Measurements from ENCODE around the gene FAM180B. TPM values are rescaled to one million over a fixed set of nuclear protein-coding genes. Genes with fewer than 3 reads are reported as not detected.

Gene FAM180B
- total and polyA plus RNA-seq, 4 donors, result not detected

DNA sequence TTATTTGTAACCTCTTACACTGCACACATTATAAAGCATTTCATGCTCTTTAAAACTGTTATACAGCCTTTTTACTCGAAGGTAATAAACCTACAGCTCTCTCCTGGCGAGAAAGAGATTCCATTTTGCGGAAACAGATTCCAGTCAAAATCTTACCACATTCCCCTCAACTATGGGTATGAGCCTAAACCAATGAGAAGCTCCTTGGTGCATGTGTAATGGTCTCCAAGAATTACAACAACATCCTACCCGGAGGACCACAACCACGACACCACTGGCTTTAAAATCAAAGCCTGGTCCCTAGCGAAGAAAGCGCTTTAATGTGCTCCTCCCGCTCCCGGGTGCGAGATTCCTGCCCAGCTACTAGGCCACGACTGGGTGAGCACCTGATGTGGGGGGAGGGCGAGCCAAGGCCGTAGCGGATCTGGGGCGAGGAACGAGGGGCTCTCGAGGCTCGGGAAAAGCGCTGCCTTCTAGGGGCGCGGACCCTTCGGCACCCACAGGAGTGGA lies 34.4 kb upstream of the FAM180B start:
- peak overlapping the region; percentile 93 to 96 for H3K27ac ChIP-seq (ENCODE audit: low read depth in 1 of 2, low read length in 2 of 2)
- H3K9ac ChIP-seq (ENCODE audit: low read depth in 1 of 2, low read length in 2 of 2), result peak overlapping the region; percentile 93 to 96
- H3K9me3 ChIP-seq (ENCODE audit: control insufficient read depth in 4 of 4, low read length in 3 of 4), result no peaks in the 10 kb centered on the region
- H3K4me3 ChIP-seq (ENCODE audit: low read depth in 1 of 3, low read length in 3 of 3), result peak overlapping the region; percentile 84 to 96 (median 85)
- no peak for DNase-seq (ENCODE audit: low spot score)
- H3K36me3 ChIP-seq (ENCODE audit: control insufficient read depth in 4 of 4, insufficient read depth in 3 of 4, low read depth in 1 of 4, low read length in 3 of 4), result no peaks in the 10 kb centered on the region
- H3K27me3 ChIP-seq (ENCODE audit: control insufficient read depth in 4 of 4, insufficient read depth in 4 of 4, low read length in 3 of 4), result no peaks in the 10 kb centered on the region
- peaks cover 16 to 32% (median 27%) of the 10 kb centered on the region in 4 donors for H3K4me1 ChIP-seq (ENCODE audit: control insufficient read depth in 4 of 4, insufficient read depth in 4 of 4, low read length in 3 of 4)
- TF ChIP-seq NR2F2 (IDR thresholded peaks at IDR 0.05) (no peak), HNF4G (IDR thresholded peaks at IDR 0.05) (no peak), GABPA (IDR thresholded peaks at IDR 0.05 in 1 of 2, conservative IDR thresholded peaks at IDR 0.05 in 1 of 2) (no peak), RAD21 (IDR thresholded peaks at IDR 0.05) (no peak), FOXA2 (IDR thresholded peaks at IDR 0.05) (no peak), YY1 (IDR thresholded peaks at IDR 0.05) (peak; percentile 10), SP1 (IDR thresholded peaks at IDR 0.05) (no peak), EGR1 (IDR thresholded peaks at IDR 0.05; ENCODE audit: low read depth in 2 of 2) (no peak)
- TF ChIP-seq, protein P1, sequence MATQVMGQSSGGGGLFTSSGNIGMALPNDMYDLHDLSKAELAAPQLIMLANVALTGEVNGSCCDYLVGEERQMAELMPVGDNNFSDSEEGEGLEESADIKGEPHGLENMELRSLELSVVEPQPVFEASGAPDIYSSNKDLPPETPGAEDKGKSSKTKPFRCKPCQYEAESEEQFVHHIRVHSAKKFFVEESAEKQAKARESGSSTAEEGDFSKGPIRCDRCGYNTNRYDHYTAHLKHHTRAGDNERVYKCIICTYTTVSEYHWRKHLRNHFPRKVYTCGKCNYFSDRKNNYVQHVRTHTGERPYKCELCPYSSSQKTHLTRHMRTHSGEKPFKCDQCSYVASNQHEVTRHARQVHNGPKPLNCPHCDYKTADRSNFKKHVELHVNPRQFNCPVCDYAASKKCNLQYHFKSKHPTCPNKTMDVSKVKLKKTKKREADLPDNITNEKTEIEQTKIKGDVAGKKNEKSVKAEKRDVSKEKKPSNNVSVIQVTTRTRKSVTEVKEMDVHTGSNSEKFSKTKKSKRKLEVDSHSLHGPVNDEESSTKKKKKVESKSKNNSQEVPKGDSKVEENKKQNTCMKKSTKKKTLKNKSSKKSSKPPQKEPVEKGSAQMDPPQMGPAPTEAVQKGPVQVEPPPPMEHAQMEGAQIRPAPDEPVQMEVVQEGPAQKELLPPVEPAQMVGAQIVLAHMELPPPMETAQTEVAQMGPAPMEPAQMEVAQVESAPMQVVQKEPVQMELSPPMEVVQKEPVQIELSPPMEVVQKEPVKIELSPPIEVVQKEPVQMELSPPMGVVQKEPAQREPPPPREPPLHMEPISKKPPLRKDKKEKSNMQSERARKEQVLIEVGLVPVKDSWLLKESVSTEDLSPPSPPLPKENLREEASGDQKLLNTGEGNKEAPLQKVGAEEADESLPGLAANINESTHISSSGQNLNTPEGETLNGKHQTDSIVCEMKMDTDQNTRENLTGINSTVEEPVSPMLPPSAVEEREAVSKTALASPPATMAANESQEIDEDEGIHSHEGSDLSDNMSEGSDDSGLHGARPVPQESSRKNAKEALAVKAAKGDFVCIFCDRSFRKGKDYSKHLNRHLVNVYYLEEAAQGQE (IDR thresholded peaks at IDR 0.05), result peak; percentile 25
- TF ChIP-seq, protein P2, sequence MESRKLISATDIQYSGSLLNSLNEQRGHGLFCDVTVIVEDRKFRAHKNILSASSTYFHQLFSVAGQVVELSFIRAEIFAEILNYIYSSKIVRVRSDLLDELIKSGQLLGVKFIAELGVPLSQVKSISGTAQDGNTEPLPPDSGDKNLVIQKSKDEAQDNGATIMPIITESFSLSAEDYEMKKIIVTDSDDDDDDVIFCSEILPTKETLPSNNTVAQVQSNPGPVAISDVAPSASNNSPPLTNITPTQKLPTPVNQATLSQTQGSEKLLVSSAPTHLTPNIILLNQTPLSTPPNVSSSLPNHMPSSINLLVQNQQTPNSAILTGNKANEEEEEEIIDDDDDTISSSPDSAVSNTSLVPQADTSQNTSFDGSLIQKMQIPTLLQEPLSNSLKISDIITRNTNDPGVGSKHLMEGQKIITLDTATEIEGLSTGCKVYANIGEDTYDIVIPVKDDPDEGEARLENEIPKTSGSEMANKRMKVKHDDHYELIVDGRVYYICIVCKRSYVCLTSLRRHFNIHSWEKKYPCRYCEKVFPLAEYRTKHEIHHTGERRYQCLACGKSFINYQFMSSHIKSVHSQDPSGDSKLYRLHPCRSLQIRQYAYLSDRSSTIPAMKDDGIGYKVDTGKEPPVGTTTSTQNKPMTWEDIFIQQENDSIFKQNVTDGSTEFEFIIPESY (IDR thresholded peaks at IDR 0.05), result no peak
- WGBS, result 1% methylated on average over 22 of the region's 22 CpGs

DNA sequence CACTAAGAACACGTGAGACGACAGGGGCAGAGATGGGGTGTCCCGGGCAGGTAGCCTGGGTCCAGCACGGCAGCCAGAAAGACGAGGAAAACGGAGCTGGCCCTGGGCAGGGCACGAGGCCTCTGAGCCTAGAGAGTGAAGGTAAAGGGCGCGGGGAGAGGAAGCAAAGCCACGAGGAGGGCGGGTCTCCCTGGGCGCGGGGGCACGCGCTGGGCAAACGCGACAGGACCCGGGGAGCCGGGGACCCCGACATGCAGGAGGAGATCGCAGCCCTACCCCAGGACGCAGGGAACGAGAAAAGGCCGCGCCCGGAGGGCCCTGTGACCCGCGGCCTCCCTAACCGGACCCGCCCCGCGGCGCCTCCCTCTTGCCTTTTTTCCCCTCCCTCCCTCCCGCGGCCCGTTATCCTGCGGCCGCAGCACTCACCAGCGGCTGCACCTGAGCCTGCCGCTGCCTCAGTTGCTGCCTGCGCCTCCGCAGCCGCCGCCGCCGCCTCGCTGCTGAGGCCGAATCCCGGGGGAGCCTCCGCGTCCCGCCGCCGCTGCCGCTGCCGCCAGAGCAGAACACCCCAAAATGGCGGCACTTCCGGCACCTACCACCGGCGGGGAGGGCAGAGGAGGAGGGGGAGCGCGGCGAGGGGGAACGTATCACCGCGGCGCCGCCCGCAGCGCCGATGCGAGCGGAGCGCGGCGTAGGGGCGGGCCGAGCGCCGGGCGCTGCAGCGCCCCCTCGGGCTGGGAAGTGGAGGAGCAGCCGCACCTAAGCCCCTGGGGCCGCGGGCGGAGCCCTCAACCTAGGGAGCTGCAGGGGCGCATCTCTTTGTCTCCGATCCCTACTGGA lies 33.7 kb upstream of the FAM180B start, which contains the start of gene CELF1:
CELF1 (minus strand) TSS at position 567 of the 840 bp plus-strand sequence. CDS start 53,609 bp downstream, outside the sequence.
- H3K4me3 ChIP-seq (ENCODE audit: low read depth in 1 of 3, low read length in 3 of 3), result peak within 1 kb of the TSS; percentile 84 to 96 (median 85)
- peak; percentile 90 for DNase-seq (ENCODE audit: low spot score)
- H3K9ac ChIP-seq (ENCODE audit: low read depth in 1 of 2, low read length in 2 of 2), result peak within 1 kb of the TSS; percentile 93 to 96
- no peaks in the 10 kb centered on the region for H3K9me3 ChIP-seq (ENCODE audit: control insufficient read depth in 4 of 4, low read length in 3 of 4)
- peaks cover 15 to 27% (median 25%) of the 10 kb centered on the region in 4 donors for H3K4me1 ChIP-seq (ENCODE audit: control insufficient read depth in 4 of 4, insufficient read depth in 4 of 4, low read length in 3 of 4)
- H3K36me3 ChIP-seq (ENCODE audit: control insufficient read depth in 4 of 4, insufficient read depth in 3 of 4, low read depth in 1 of 4, low read length in 3 of 4), result no peaks in the 10 kb centered on the region
- WGBS, result under 1% methylated on average over 89 of the region's 89 CpGs
- no peaks in the 10 kb centered on the region for H3K27me3 ChIP-seq (ENCODE audit: control insufficient read depth in 4 of 4, insufficient read depth in 4 of 4, low read length in 3 of 4)
- H3K27ac ChIP-seq (ENCODE audit: low read depth in 1 of 2, low read length in 2 of 2), result peak within 1 kb of the TSS; percentile 93 to 96
- TF ChIP-seq SP1 (IDR thresholded peaks at IDR 0.05) (no peak), GABPA (IDR thresholded peaks at IDR 0.05 in 1 of 2, conservative IDR thresholded peaks at IDR 0.05 in 1 of 2) (peak in 1 of 2 donors; percentile 79), NR2F2 (IDR thresholded peaks at IDR 0.05) (no peak), YY1 (IDR thresholded peaks at IDR 0.05) (peak; percentile 96), HNF4A (conservative IDR thresholded peaks at IDR 0.05) (no peak), JUND (IDR thresholded peaks at IDR 0.05) (no peak), FOXA2 (IDR thresholded peaks at IDR 0.05) (no peak), TAF1 (conservative IDR thresholded peaks at IDR 0.05) (no peak), RAD21 (IDR thresholded peaks at IDR 0.05) (peak; percentile 46 to 61), FOXA1 (IDR thresholded peaks at IDR 0.05) (no peak)
- TF ChIP-seq, protein P3, sequence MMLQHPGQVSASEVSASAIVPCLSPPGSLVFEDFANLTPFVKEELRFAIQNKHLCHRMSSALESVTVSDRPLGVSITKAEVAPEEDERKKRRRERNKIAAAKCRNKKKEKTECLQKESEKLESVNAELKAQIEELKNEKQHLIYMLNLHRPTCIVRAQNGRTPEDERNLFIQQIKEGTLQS (IDR thresholded peaks at IDR 0.05), result no peak
- TF ChIP-seq, protein P4, sequence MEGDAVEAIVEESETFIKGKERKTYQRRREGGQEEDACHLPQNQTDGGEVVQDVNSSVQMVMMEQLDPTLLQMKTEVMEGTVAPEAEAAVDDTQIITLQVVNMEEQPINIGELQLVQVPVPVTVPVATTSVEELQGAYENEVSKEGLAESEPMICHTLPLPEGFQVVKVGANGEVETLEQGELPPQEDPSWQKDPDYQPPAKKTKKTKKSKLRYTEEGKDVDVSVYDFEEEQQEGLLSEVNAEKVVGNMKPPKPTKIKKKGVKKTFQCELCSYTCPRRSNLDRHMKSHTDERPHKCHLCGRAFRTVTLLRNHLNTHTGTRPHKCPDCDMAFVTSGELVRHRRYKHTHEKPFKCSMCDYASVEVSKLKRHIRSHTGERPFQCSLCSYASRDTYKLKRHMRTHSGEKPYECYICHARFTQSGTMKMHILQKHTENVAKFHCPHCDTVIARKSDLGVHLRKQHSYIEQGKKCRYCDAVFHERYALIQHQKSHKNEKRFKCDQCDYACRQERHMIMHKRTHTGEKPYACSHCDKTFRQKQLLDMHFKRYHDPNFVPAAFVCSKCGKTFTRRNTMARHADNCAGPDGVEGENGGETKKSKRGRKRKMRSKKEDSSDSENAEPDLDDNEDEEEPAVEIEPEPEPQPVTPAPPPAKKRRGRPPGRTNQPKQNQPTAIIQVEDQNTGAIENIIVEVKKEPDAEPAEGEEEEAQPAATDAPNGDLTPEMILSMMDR (IDR thresholded peaks at IDR 0.05; ENCODE audit: low read depth, low read length, missing input control), result peak; percentile 88
- TF ChIP-seq, protein P5, sequence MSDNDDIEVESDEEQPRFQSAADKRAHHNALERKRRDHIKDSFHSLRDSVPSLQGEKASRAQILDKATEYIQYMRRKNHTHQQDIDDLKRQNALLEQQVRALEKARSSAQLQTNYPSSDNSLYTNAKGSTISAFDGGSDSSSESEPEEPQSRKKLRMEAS (IDR thresholded peaks at IDR 0.05), result no peak
- TF ChIP-seq, protein P1 (IDR thresholded peaks at IDR 0.05), result peak; percentile 43
